K562 (cell line): ENCODE measurements around the gene MDK. TPM values are rescaled to one million over a fixed set of nuclear protein-coding genes. Genes with fewer than 3 reads are reported as not detected.

Source experiments
- ATAC-seq: fragments of 200-7000 bp; cut with Tn5 transposase; 3 replicates; pipeline ENCODE4 v1.9.1; 2020; ENCODE audit warnings: moderate library complexity
- BruUV-seq: library from RNA; stranded (reverse); fragments of 400-500 nt; replicated peaks from 2 replicates; lab custom pipeline; 2021; lab: Mats Ljungman, UMichigan
- CTCF ChIA-PET: fragments of 300-600 bp; formaldehyde crosslinking; extraction: SDS; loops from one replicate; lab custom pipeline; 2021; ENCODE audit warnings: low intra/inter-chr PET ratio; lab: Yijun Ruan, JAX
- POLR2A ChIA-PET: fragments of 300-600, 350-650 bp; sonication (Branson Sonifier 250); formaldehyde crosslinking; extraction: SDS; loops from one replicate; lab custom pipeline; 2021; ENCODE audit warnings: antibody characterized with exemption, inconsistent platforms; lab: Yijun Ruan, JAX
- DNase-seq, 4 experiments: peaks; one replicate each; pipeline versions ENCODE4 v3.0.0 to v3.0.0-alpha.2; 2011 to 2018; ENCODE audit warnings: low spot score in 3 of 4, mixed read lengths in 3 of 4; ENCODE audit errors: extremely low read depth in 1 of 4
- FAIRE-seq: peaks from 2 replicates; lab custom pipeline; 2011; peaks lifted over from hg19 to GRCh38; lab: Jason Lieb, UNC
- H2AFZ ChIP-seq: 2 replicates; pipeline ENCODE4 v1.6.0; 2011; ENCODE audit warnings: low read depth, low read length, control low read depth, inconsistent platforms
- H3K27ac ChIP-seq: fragments of 200-600 bp; 3 replicates; pipeline ENCODE4 v1.8.0; 2011; ENCODE audit warnings: low read depth, mild to moderate bottlenecking, control low read depth, inconsistent platforms, low read length, moderate library complexity, mixed read lengths; ENCODE audit errors: extremely low read depth
- H3K27me3 ChIP-seq, 2 experiments: fragments of 300-600 bp in 1 of 2; 2 replicates in 1 of 2; 3 replicates in 1 of 2; pipeline versions ENCODE4 v1.6.0 to v1.8.0; 2011; ENCODE audit warnings: inconsistent platforms in 2 of 2, low read length in 2 of 2, mild to moderate bottlenecking in 1 of 2, mixed read lengths in 1 of 2, moderate library complexity in 1 of 2; ENCODE audit not compliant: control insufficient read depth in 2 of 2, insufficient read depth in 2 of 2
- H3K36me3 ChIP-seq: fragments of 300-600 bp; 3 replicates; pipeline ENCODE4 v1.8.0; 2011; ENCODE audit warnings: mild to moderate bottlenecking, low read length, inconsistent platforms; ENCODE audit not compliant: control insufficient read depth, insufficient read depth
- H3K4me1 ChIP-seq, 2 experiments: fragments of 200-600 bp in 1 of 2; replicated peaks in 1 of 2; 2 replicates in 1 of 2; 3 replicates in 1 of 2; pipeline versions ENCODE4 v1.5.1 to v1.8.0; 2011; ENCODE audit warnings: inconsistent platforms in 2 of 2, low read length in 2 of 2, mild to moderate bottlenecking in 1 of 2, mixed read lengths in 1 of 2, moderate library complexity in 1 of 2; ENCODE audit not compliant: control insufficient read depth in 2 of 2, insufficient read depth in 2 of 2
- H3K4me2 ChIP-seq: 2 replicates; pipeline ENCODE4 v1.6.1; 2011; ENCODE audit warnings: low read length, control low read depth, inconsistent platforms, mixed read lengths; ENCODE audit not compliant: insufficient read depth
- H3K4me3 ChIP-seq: fragments of 200-600 bp; sonication (generic), shearing (Covaris generic); 2 replicates; pipeline ENCODE4 v1.5.1; 2016; ENCODE audit warnings: control low read depth, inconsistent platforms
- H3K79me2 ChIP-seq: fragments of 200-600 bp; 3 replicates; pipeline ENCODE4 v1.8.0; 2011; ENCODE audit warnings: low read length, inconsistent platforms; ENCODE audit not compliant: control insufficient read depth, insufficient read depth
- H3K9ac ChIP-seq, 2 experiments: 2 replicates each; pipeline versions ENCODE4 v1.6.0 to v1.6.1; 2011; ENCODE audit warnings: low read depth in 2 of 2, low read length in 2 of 2, control low read depth in 1 of 2, inconsistent platforms in 1 of 2, mild to moderate bottlenecking in 1 of 2, mixed read lengths in 1 of 2; ENCODE audit not compliant: insufficient read depth in 1 of 2
- H3K9me1 ChIP-seq: one replicate; pipeline ENCODE4 v1.6.0; 2011; ENCODE audit warnings: inconsistent platforms, mild to moderate bottlenecking, low read length, moderate library complexity; ENCODE audit not compliant: control insufficient read depth, insufficient read depth
- H3K9me3 ChIP-seq: replicated peaks from 2 replicates; pipeline ENCODE4 v1.5.1; 2011; ENCODE audit warnings: low read depth, low read length, inconsistent platforms; ENCODE audit not compliant: control insufficient read depth, insufficient read depth
- H4K20me1 ChIP-seq: replicated peaks from 2 replicates; pipeline ENCODE4 v1.6.1; 2011; ENCODE audit warnings: low read length, inconsistent platforms, mixed read lengths; ENCODE audit not compliant: control insufficient read depth, insufficient read depth
- BMI1 ChIP-seq: fragments of 150-350 bp; IDR thresholded peaks from 2 replicates; pipeline ENCODE4 v1.6.1; 2014; ENCODE audit warnings: low read length
- MLLT1 ChIP-seq, 2 experiments: fragments of 450-650 bp; IDR thresholded peaks; 2 replicates each; pipeline ENCODE4 v1.6.1; 2016
- MYNN ChIP-seq, 2 experiments: sonication (generic); formaldehyde crosslinking in 1 of 2; IDR thresholded peaks; 2 replicates each; pipeline versions ENCODE4 v1.5.0 to v1.6.1; 2016 to 2020; ENCODE audit warnings: antibody characterized with exemption in 1 of 2, missing genetic modification reagents in 1 of 2
- POLR2AphosphoS5 ChIP-seq: IDR thresholded peaks from 2 replicates; pipeline ENCODE4 v1.6.1; 2011; ENCODE audit warnings: mild to moderate bottlenecking, low read depth, low read length, moderate library complexity; ENCODE audit not compliant: control insufficient read depth, insufficient read depth
- TAF15 ChIP-seq: fragments of 200-400 bp; formaldehyde crosslinking; IDR thresholded peaks from 2 replicates; pipeline ENCODE4 v1.6.1; 2017; ENCODE audit warnings: mild to moderate bottlenecking, low read depth, low read length, moderate library complexity
- WGBS: fragments of 100-300 bp; shearing (Covaris generic); methylation state at CpG from one replicate; pipeline ENCODE4 v1.1.6; 2016; ENCODE audit warnings: low coverage, mixed read lengths; ENCODE audit not compliant: insufficient coverage; ENCODE audit errors: missing lambda C conversion rate; 5-methylcytosine and 5-hydroxymethylcytosine counted together
- in situ Hi-C: fragments of 300-500 bp; cut with MboI; formaldehyde crosslinking; loops from 4 replicates; pipeline ENCODE4 v1.15.0; 2018; ENCODE audit warnings: inconsistent platforms, mixed read lengths
- intact Hi-C: fragments of 100-400 bp; cut with micrococcal nuclease; formaldehyde crosslinking; loops from 2 replicates; pipeline ENCODE4 v1.14.2; 2022
- polyA plus RNA-seq, 8 experiments: library from polyadenylated mRNA; depleted of rRNA in 4 of 8; stranded (reverse) in 5 of 8; unstranded in 3 of 8; fragments of >200 nt; fragmentation: Nextera tagmentation in 2 of 8; fragmentation: Illumina TruSeq in 1 of 8; extraction: Ambion mirVana in 2 of 8; extraction: Trizol in 1 of 8; gene quantifications; 2 replicates each; pipeline versions ENCODE4 v1.2.1 to v1.2.3, GENCODE V29; 2011 to 2014; ENCODE audit warnings: inconsistent platforms in 1 of 8, missing spikeins in 1 of 8
- total RNA-seq, 7 experiments: library from RNA; depleted of rRNA in 6 of 7; stranded (reverse); fragments of >200 nt in 6 of 7; fragmentation: Illumina TruSeq in 2 of 7; extraction: Trizol in 2 of 7; gene quantifications; 2 replicates each; pipeline versions ENCODE4 v1.2.1 to v1.2.3, GENCODE V29; 2011 to 2021; ENCODE audit warnings: low replicate concordance in 1 of 7
- TF ChIP-seq, protein P1 (sequence below): fragments of 200-800 bp; sonication (Bioruptor generic); IDR thresholded peaks from 2 replicates; pipeline ENCODE4 v1.6.1; 2017; ENCODE audit warnings: missing genetic modification characterization, missing compliant biosample characterization
- TF ChIP-seq, protein P2 (sequence below), 2 experiments: fragments of 450-650 bp; formaldehyde crosslinking in 1 of 2; IDR thresholded peaks; 2 replicates each; pipeline versions ENCODE4 v1.4.0 to v1.6.1; 2014 to 2020; ENCODE audit warnings: mild to moderate bottlenecking in 2 of 2, borderline replicate concordance in 1 of 2, low read depth in 1 of 2

Gene MDK
- total and polyA plus RNA-seq, 9 of the 15 experiments (the other 6 are each of a cell fraction or from before 2014, with no cell fraction given), result 20.7 to 700 (median 350) TPM

DNA sequence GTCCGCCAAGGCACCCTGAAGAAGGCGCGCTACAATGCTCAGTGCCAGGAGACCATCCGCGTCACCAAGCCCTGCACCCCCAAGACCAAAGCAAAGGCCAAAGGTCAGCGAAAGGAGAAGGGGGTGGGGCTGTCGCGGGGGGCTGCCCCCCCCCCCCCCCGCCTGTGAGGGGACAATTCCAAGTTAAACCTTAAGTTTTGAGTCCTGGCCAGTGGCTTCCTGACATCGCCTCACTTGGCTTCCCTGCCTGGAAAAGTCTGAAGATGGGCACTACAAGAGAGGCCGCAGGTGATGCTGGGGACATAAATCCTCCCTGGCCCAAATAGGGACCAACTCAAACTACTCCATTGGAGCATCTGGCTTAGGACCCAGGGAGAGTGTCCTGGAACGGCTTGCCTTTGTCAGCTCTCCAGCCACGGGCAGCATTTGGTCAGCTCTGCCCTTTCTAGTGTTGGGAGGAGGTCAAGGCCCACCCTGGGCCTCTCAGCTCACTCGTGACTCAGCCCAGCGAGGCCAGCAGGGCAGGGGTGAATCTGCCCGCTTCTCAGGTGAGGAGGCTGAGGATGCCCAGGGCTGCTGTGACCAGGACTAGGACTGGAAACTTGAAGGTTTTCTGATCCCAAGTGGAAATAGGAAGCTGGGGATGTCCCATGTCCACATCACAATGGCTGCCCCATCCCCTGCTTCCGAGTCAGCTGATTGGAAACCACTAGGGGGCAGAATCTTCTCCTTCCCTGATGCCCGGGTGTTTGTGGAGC is 1.4 kb downstream of the MDK start:
- ChIA-PET CTCF (interaction anchor here (0.6 to 1.5 kb wide), 2 partner anchors 133 to 155 kb away, joined by 3 to 10 read pairs; no protein-coding TSS in a partner anchor), POLR2A (interaction anchor here (0.6 to 1.0 kb wide), 7 partner anchors 9 to 865 kb away, joined by 3 to 10 read pairs (median 4); partner anchors contain the start of gene CHRM4)
- peak overlapping the region; percentile 81 for H3K4me2 ChIP-seq
- peaks cover 30% of the 10 kb centered on the region; the same call in 1 of the 3 replicates for H3K36me3 ChIP-seq
- peak overlapping the region; percentile 81 to 98; a peak in 3 of 4 replicates for H3K9ac ChIP-seq
- BruUV-seq, result no TSS peak
- peak in 2 of 4 experiments; percentile 68 to 73 for DNase-seq
- peaks cover 7% of the 10 kb centered on the region for H3K9me1 ChIP-seq
- intact Hi-C loops (loop anchor here (5.0 kb wide), 1 partner anchor 136 kb away; no protein-coding TSS in a partner anchor), in situ Hi-C loops (no loop called here)
- H3K27ac ChIP-seq, result peak overlapping the region; percentile 94; the same call in 2 of the 3 replicates
- peaks cover 16% of the 10 kb centered on the region for H3K79me2 ChIP-seq
- H3K9me3 ChIP-seq, result no peaks in the 10 kb centered on the region
- H3K27me3 ChIP-seq, result no peaks in the 10 kb centered on the region
- H3K4me3 ChIP-seq, result peak overlapping the region; percentile 75
- no peaks in the 10 kb centered on the region; the same call in 1 of the 2 replicates for H4K20me1 ChIP-seq
- H3K4me1 ChIP-seq, result peaks cover 25 to 80% of the 10 kb centered on the region in 2 experiments
- peak; percentile 95 for FAIRE-seq
- H2AFZ ChIP-seq, result peak overlapping the region; percentile 76; the same call in 1 of the 2 replicates
- WGBS, result 53% methylated on average over 13 of the region's 18 CpGs
- no peak; the same call in 2 of the 3 replicates for ATAC-seq
- no peak for TF ChIP-seq MLLT1 (IDR thresholded peaks at IDR 0.05)
- TF ChIP-seq TAF15, result no peak
- TF ChIP-seq, protein P1, sequence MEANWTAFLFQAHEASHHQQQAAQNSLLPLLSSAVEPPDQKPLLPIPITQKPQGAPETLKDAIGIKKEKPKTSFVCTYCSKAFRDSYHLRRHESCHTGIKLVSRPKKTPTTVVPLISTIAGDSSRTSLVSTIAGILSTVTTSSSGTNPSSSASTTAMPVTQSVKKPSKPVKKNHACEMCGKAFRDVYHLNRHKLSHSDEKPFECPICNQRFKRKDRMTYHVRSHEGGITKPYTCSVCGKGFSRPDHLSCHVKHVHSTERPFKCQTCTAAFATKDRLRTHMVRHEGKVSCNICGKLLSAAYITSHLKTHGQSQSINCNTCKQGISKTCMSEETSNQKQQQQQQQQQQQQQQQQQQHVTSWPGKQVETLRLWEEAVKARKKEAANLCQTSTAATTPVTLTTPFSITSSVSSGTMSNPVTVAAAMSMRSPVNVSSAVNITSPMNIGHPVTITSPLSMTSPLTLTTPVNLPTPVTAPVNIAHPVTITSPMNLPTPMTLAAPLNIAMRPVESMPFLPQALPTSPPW (CRISPR knock-in tag), result peak; percentile 63
- TF ChIP-seq POLR2AphosphoS5, result peak; percentile 25; the same call in 1 of the 2 replicates
- TF ChIP-seq, protein P2, sequence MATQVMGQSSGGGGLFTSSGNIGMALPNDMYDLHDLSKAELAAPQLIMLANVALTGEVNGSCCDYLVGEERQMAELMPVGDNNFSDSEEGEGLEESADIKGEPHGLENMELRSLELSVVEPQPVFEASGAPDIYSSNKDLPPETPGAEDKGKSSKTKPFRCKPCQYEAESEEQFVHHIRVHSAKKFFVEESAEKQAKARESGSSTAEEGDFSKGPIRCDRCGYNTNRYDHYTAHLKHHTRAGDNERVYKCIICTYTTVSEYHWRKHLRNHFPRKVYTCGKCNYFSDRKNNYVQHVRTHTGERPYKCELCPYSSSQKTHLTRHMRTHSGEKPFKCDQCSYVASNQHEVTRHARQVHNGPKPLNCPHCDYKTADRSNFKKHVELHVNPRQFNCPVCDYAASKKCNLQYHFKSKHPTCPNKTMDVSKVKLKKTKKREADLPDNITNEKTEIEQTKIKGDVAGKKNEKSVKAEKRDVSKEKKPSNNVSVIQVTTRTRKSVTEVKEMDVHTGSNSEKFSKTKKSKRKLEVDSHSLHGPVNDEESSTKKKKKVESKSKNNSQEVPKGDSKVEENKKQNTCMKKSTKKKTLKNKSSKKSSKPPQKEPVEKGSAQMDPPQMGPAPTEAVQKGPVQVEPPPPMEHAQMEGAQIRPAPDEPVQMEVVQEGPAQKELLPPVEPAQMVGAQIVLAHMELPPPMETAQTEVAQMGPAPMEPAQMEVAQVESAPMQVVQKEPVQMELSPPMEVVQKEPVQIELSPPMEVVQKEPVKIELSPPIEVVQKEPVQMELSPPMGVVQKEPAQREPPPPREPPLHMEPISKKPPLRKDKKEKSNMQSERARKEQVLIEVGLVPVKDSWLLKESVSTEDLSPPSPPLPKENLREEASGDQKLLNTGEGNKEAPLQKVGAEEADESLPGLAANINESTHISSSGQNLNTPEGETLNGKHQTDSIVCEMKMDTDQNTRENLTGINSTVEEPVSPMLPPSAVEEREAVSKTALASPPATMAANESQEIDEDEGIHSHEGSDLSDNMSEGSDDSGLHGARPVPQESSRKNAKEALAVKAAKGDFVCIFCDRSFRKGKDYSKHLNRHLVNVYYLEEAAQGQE (IDR thresholded peaks at IDR 0.05; ENCODE audit: borderline replicate concordance), result 0 out of 2 replicates have a peak, but pooled peaks have one; percentile 23
- TF ChIP-seq, protein P2 (CRISPR knock-in tag; IDR thresholded peaks at IDR 0.05; ENCODE audit: low read depth), result no peak
- TF ChIP-seq BMI1, result no peak
- peak; percentile 44; the same call in 1 of the 2 replicates for TF ChIP-seq MYNN (IDR thresholded peaks at IDR 0.05)
- no peak for TF ChIP-seq MYNN (CRISPR knock-in tag; IDR thresholded peaks at IDR 0.05)
